Measurements from ENCODE around the gene ACTR3.

DNA sequence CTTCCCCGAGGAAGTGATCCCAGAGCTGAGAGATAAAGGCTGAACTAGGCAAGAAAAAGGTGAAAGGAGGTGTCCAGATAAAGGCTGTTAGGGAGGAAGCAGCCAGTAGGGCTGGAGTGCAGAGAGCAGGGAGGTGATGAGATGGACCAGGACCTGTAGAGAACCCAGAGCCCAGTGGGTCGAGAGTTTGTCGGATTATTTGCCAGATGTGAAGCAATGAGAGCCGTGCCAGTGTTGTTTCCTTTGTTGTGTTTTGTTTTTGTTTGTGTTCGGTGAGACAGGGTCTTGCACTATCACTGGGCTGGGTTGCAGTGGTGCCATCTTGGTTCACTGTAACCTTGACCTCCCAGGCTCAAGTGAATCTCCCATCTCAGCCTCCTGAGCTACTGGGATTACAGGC lies 111.3 kb downstream of the ACTR3 start:
- TF ChIP-seq, protein P1, sequence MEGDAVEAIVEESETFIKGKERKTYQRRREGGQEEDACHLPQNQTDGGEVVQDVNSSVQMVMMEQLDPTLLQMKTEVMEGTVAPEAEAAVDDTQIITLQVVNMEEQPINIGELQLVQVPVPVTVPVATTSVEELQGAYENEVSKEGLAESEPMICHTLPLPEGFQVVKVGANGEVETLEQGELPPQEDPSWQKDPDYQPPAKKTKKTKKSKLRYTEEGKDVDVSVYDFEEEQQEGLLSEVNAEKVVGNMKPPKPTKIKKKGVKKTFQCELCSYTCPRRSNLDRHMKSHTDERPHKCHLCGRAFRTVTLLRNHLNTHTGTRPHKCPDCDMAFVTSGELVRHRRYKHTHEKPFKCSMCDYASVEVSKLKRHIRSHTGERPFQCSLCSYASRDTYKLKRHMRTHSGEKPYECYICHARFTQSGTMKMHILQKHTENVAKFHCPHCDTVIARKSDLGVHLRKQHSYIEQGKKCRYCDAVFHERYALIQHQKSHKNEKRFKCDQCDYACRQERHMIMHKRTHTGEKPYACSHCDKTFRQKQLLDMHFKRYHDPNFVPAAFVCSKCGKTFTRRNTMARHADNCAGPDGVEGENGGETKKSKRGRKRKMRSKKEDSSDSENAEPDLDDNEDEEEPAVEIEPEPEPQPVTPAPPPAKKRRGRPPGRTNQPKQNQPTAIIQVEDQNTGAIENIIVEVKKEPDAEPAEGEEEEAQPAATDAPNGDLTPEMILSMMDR (conservative IDR thresholded peaks at IDR 0.05; ENCODE audit: low read depth, low read length): no peak
- no peak for TF ChIP-seq POLR2A (IDR thresholded peaks at IDR 0.05; ENCODE audit: low read depth, low read length)
- TF ChIP-seq RFX5 (IDR thresholded peaks at IDR 0.05; ENCODE audit: low read depth, low read length): no peak
- no peak for TF ChIP-seq BHLHE40 (IDR thresholded peaks at IDR 0.05; ENCODE audit: low read depth, low read length)
- no peak for TF ChIP-seq RCOR1 (IDR thresholded peaks at IDR 0.05; ENCODE audit: insufficient replicate concordance, low read length)
